Upper lobe of left lung (tissue), 6 donors: ENCODE measurements around the gene KRT2. TPM values are rescaled to one million over a fixed set of nuclear protein-coding genes. Genes with fewer than 3 reads are reported as not detected.
A peak's percentile ranks its signal among the peaks of the same experiment; 100 is the strongest.

Source experiments
- ATAC-seq, 2 donors: fragments of 200-7000 bp; cut with Tn5 transposase; one replicate each; pipeline ENCODE4 v1.9.1; 2022; ENCODE audit warnings: mild to moderate bottlenecking in 2 of 2, moderate library complexity in 2 of 2; ENCODE audit not compliant: low FRiP score in 2 of 2
- DNase-seq, 2 donors: peaks; one replicate each; pipeline ENCODE4 v3.0.0-alpha.2; 2019 to 2020
- H3K27ac ChIP-seq, 4 donors: fragments of 200-600 bp; sonication (generic); one replicate each; pipeline ENCODE4 v1.5.1; 2016 to 2019
- H3K27me3 ChIP-seq, 4 donors: fragments of 200-600 bp; sonication (generic); one replicate each; pipeline ENCODE4 v1.5.1; 2017 to 2019
- H3K36me3 ChIP-seq, 4 donors: fragments of 200-600 bp; sonication (generic); one replicate each; pipeline ENCODE4 v1.5.1; 2016 to 2019
- H3K4me1 ChIP-seq, 4 donors: fragments of 200-600 bp; sonication (generic); one replicate each; pipeline ENCODE4 v1.5.1; 2018 to 2019
- H3K4me3 ChIP-seq, 4 donors: fragments of 200-600 bp; sonication (generic); one replicate each; pipeline ENCODE4 v1.5.1; 2017 to 2019; ENCODE audit warnings: mild to moderate bottlenecking in 2 of 4, moderate library complexity in 1 of 4
- H3K9me3 ChIP-seq, 4 donors: fragments of 200-600 bp; sonication (generic); one replicate each; pipeline ENCODE4 v1.5.1; 2018 to 2019
- CTCF ChIP-seq, 6 experiments: fragments of 450-650 bp in 4 of 6; fragments of 200-600 bp in 2 of 6; sonication (generic) in 2 of 6; IDR thresholded peaks; one replicate each; pipeline ENCODE4 v1.5.1; 2016 to 2019; ENCODE audit warnings: antibody characterized with exemption in 6 of 6
- EP300 ChIP-seq, 4 donors: sonication (generic); formaldehyde crosslinking; IDR thresholded peaks; one replicate each; pipeline ENCODE4 v1.5.1; 2017; ENCODE audit warnings: antibody characterized with exemption in 4 of 4, control low read depth in 2 of 4
- POLR2A ChIP-seq, 4 donors: fragments of 450-650 bp; IDR thresholded peaks; one replicate each; pipeline ENCODE4 v1.5.1; 2016 to 2017; ENCODE audit warnings: antibody characterized with exemption in 4 of 4, mild to moderate bottlenecking in 2 of 4
- POLR2AphosphoS5 ChIP-seq, 2 donors: sonication (generic); formaldehyde crosslinking; IDR thresholded peaks; one replicate each; pipeline ENCODE4 v1.5.1; 2017; ENCODE audit warnings: antibody characterized with exemption in 2 of 2
- WGBS, 2 donors: methylation state at CpG; one replicate each; pipeline ENCODE4 v1.1.5; 2017 to 2018; 5-methylcytosine and 5-hydroxymethylcytosine counted together
- total RNA-seq, 6 donors: library from RNA; depleted of rRNA in 4 of 6; stranded (reverse); fragments of >200 nt in 4 of 6; gene quantifications; one replicate each; pipeline versions ENCODE4 v1.1.0 to v1.2.1, GENCODE V29; 2016 to 2021
- donor health status: DM: no; HTN: no; CAD: no; lungs with moderate emphysema.
- donor health status: DM: no; HTN: yes; CAD: no; lungs with severe emphysema.

Gene KRT2
- total RNA-seq, 6 donors from 2014 or later = not detected

DNA sequence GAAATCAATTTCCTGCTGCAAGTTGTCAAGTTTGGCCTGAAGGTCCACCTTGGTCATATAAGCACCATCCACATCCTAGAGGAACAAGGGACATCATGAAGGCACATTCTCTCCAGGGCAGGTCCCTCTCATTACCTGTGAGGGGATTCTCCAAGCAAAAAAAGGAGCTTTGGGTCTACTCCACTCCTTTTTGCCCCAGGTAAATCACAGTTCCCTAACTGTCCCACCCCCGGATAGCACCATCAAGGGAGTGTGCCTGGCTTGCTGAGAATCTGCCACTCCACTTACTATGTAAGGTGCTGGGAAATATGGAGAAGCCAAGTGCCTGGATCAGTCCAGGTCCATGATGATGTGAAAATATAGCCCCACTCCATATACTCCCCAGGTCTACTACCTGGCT lies 25.7 kb upstream of the KRT2 start:
- Histone ChIP-seq H3K4me3 (no peak overlapping the region), H3K27me3 (no peaks in the 10 kb centered on the region), H3K9me3 (no peaks in the 10 kb centered on the region), H3K27ac (no peak overlapping the region), H3K36me3 (no peaks in the 10 kb centered on the region), H3K4me1 (no peaks in the 10 kb centered on the region)
- WGBS, 2 donors = 67 to 89% methylated on average over 1 of the region's 1 CpG
- ATAC-seq (no peak), DNase-seq (no peak)
- no peak for TF ChIP-seq CTCF (IDR thresholded peaks at IDR 0.05)
- TF ChIP-seq POLR2AphosphoS5 (IDR thresholded peaks at IDR 0.05) = no peak
- TF ChIP-seq POLR2A (IDR thresholded peaks at IDR 0.05) = no peak
- TF ChIP-seq EP300 (IDR thresholded peaks at IDR 0.05) = no peak

- Histone ChIP-seq H3K4me3 (no peak overlapping the region), H3K4me1 (no peaks in the 10 kb centered on the region), H3K27me3 (no peaks in the 10 kb centered on the region), H3K27ac (no peak overlapping the region), H3K36me3 (no peaks in the 10 kb centered on the region), H3K9me3 (no peaks in the 10 kb centered on the region)
- ATAC-seq = no peak
- DNase-seq = no peak
- TF ChIP-seq POLR2A (IDR thresholded peaks at IDR 0.05) (no peak), EP300 (IDR thresholded peaks at IDR 0.05) (no peak), CTCF (IDR thresholded peaks at IDR 0.05) (no peak), POLR2AphosphoS5 (IDR thresholded peaks at IDR 0.05) (no peak)
- WGBS, 2 donors = 85 to 91% methylated on average over 5 of the region's 5 CpGs
Observed at GRCh38 chr12:52677126-52677525, 25.1 kb upstream of the KRT2 start.

DNA sequence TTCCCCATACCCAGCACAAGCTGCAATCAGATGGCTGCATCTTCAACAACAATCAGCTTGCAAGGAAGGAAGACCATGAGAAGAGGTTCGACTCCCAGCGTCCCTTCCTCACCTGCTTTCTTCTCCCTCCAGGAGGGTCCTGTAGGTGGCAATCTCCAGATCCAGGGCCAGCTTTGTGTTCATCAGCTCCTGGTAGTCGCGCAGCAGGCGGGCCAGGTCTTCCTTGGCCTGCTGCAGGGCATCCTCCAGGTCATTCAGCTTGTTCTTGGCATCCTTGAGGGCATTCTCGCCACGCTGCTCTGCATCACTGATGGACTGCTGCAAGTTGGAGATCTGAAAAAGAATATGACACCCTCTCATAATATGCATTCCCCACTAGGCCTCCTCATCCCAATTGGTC lies 24.2 kb upstream of the KRT2 start:
- no peak overlapping the region for H3K4me3 ChIP-seq
- no peak overlapping the region for H3K27ac ChIP-seq
- 90 to 93% methylated on average over 7 of the region's 7 CpGs for WGBS, 2 donors
- no peaks in the 10 kb centered on the region for H3K27me3 ChIP-seq
- H3K9me3 ChIP-seq = no peaks in the 10 kb centered on the region
- DNase-seq (peak in 1 of 2 donors; percentile 20), ATAC-seq (no peak)
- TF ChIP-seq EP300 (IDR thresholded peaks at IDR 0.05) (no peak), POLR2A (IDR thresholded peaks at IDR 0.05) (no peak), CTCF (IDR thresholded peaks at IDR 0.05) (no peak), POLR2AphosphoS5 (IDR thresholded peaks at IDR 0.05) (no peak)
- no peaks in the 10 kb centered on the region for H3K36me3 ChIP-seq
- H3K4me1 ChIP-seq = no peaks in the 10 kb centered on the region

DNA sequence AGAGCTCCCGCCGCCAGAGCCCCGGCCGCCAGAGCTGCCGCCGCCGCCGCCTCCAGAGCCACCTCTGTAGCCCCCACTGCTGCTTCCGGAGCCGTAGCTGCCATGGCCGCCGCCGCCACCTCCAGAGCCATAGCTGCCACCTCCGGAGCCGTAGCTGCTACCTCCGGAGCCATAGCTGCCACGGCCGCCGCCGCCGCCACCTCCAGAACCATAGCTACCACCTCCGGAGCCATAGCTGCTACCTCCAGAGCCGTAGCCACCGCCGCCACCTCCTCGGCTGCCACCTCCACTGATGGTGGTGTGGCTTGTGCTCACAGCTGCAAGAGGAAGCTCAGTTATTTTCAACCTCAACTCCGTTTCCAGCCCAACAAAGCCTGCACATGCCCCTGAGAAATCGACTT lies 23.3 kb upstream of the KRT2 start:
- 94 to 95% methylated on average over 22 to 28 of the region's 28 CpGs for WGBS, 2 donors
- Histone ChIP-seq H3K4me1 (no peaks in the 10 kb centered on the region), H3K4me3 (no peak overlapping the region), H3K9me3 (no peaks in the 10 kb centered on the region), H3K36me3 (no peaks in the 10 kb centered on the region), H3K27ac (no peak overlapping the region), H3K27me3 (no peaks in the 10 kb centered on the region)
- DNase-seq (peak in 1 of 2 donors; percentile 75), ATAC-seq (no peak)
- no peak for TF ChIP-seq POLR2A (IDR thresholded peaks at IDR 0.05)
- no peak for TF ChIP-seq EP300 (IDR thresholded peaks at IDR 0.05)
- no peak for TF ChIP-seq POLR2AphosphoS5 (IDR thresholded peaks at IDR 0.05)
- TF ChIP-seq CTCF (IDR thresholded peaks at IDR 0.05) = no peak

- H3K4me3 ChIP-seq = no peak overlapping the region
- no peak for DNase-seq
- WGBS, 2 donors = 87 to 94% methylated on average over 4 of the region's 4 CpGs
Observed at GRCh38 chr12:52674433-52674775, 22.4 kb upstream of the KRT2 start.

More at GRCh38 chr12:52674433-52674775, 22.4 kb upstream of the KRT2 start:
- Histone ChIP-seq H3K27me3 (no peaks in the 10 kb centered on the region), H3K9me3 (no peaks in the 10 kb centered on the region), H3K27ac (no peak overlapping the region), H3K4me1 (no peaks in the 10 kb centered on the region), H3K36me3 (no peaks in the 10 kb centered on the region)
- TF ChIP-seq CTCF (IDR thresholded peaks at IDR 0.05) = no peak
- no peak for TF ChIP-seq POLR2A (IDR thresholded peaks at IDR 0.05)
- no peak for TF ChIP-seq EP300 (IDR thresholded peaks at IDR 0.05)
- no peak for ATAC-seq
